HG02884 (cell line): Measurements from ENCODE around the gene NFE2.

Source experiments
- ATAC-seq: cut with Tn5 transposase; IDR thresholded peaks from one replicate; pipeline ENCODE4 v1.9.1; 2021; ENCODE audit warnings: mild to moderate bottlenecking, moderate library complexity; ENCODE audit not compliant: unreplicated experiment

NFE2 gene

GRCh38 chr12:54253240-54253639, 47.6 kb downstream of the NFE2 start:
- ATAC-seq = no peak

- ATAC-seq = no peak
Measured at GRCh38 chr12:54251667-54252284, 49.0 kb downstream of the NFE2 start.

- ATAC-seq = no peak
Measured at GRCh38 chr12:54249489-54249888, 51.3 kb downstream of the NFE2 start.

- no peak for ATAC-seq
Measured at GRCh38 chr12:54246011-54246641, 54.7 kb downstream of the NFE2 start.
